Measurements from ENCODE around the gene PCSK5.

- TF ChIP-seq CTCF (IDR thresholded peaks at IDR 0.05) (no peak), EP300 (IDR thresholded peaks at IDR 0.05) (no peak), POLR2AphosphoS5 (IDR thresholded peaks at IDR 0.05) (no peak), POLR2A (IDR thresholded peaks at IDR 0.05) (no peak)
These were observed 102.2 kb downstream of the PCSK5 start for GRCh38 chr9:75992482-75993206.

Measured in stomach (tissue), 4 donors.